Right renal pelvis (tissue), 4 donors: Measurements from ENCODE around the gene IGSF9. TPM values are rescaled to one million over a fixed set of nuclear protein-coding genes. Genes with fewer than 3 reads are reported as not detected.
A peak's percentile ranks its signal among the peaks of the same experiment; 100 is the strongest.
"Not testable (repeated sequence)": the region's sequence is repeated elsewhere in the genome, so short reads cannot be mapped to it uniquely, and the experiment has no call there.

ENCODE experiments used
- DNase-seq, 4 donors: peaks; one replicate each; pipeline ENCODE4 v3.0.0-alpha.2; 2013; ENCODE audit warnings: low read depth in 4 of 4, low spot score in 3 of 4, missing footprints in 1 of 4
- polyA plus RNA-seq, 4 donors: library from polyadenylated mRNA; unstranded; fragments of 120-200 nt; gene quantifications; one replicate each; pipeline ENCODE4 v1.2.1, GENCODE V29; 2013; ENCODE audit not compliant: insufficient read length in 4 of 4

IGSF9 gene
- polyA plus RNA-seq, 4 donors, result 13.4 to 18.7 (median 15.5) TPM

DNA sequence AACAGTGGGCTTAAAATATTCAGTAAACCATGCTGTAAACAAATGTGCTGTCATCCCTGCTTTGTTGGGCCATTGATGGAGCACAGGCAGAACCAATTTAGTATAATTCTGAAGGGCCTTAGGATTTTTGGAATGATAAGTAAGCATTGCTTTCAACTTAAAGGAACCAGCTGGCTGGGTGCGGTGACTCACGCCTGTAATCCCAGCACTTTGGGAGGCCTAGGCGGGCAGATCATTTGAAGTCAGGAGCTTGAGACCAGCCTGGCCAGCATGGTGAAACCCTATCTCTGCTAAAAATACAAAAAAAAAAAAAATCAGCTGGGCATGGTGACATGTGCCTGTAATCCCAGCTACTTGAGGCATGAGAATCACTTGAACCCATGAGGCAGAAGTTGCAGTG lies 41.4 kb downstream of the IGSF9 start:
- not testable (repeated sequence) for DNase-seq

DNA sequence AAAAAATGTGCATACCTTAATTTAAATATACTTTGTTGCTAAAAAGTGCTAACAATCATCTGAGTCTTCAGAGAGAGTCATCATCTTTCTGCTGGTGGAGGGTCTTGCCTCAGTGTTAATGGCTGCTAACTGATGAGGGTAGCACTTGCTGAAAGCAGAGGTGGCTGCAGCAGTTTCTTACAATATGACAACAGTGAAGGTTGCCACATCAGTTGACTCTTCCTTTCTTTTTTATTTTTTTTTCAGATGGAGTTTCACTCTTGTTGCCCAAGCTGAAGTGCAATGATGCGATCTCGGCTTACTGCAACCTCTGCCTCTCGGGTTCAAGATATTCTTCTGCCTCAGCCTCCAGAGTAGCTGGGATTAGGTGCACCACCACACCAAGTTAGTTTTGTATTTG lies 42.9 kb downstream of the IGSF9 start:
- DNase-seq, result no peak

DNA sequence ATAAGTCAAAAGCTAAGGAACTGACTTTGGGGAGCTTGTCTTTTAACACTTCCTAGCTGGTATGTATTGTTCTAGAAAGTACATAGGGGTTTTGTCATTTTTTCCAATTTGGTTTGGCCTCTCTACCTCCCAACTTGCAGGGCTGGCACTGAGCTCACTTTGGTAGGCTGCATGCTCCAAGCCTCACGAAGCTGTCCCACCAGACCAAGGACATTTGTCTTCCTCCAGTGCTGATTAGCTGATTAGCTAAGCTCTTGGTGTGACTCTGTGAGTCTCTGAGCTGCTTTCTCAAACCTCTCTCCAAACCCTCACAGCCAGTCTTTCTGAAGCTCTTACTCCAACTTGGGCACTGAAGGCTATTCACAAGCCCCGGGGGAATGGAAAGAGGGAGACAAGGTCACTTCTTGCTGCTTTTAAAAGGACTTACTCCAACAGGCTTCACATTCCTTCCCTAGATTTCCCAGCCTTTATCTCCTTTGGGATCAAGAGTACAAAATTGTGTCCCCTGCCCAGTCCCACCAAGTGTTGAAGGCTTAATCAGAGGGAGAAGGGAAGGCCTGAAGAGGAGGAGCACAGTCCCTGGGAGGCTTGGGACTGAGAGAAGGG lies 44.6 kb downstream of the IGSF9 start:
- no peak for DNase-seq

DNA sequence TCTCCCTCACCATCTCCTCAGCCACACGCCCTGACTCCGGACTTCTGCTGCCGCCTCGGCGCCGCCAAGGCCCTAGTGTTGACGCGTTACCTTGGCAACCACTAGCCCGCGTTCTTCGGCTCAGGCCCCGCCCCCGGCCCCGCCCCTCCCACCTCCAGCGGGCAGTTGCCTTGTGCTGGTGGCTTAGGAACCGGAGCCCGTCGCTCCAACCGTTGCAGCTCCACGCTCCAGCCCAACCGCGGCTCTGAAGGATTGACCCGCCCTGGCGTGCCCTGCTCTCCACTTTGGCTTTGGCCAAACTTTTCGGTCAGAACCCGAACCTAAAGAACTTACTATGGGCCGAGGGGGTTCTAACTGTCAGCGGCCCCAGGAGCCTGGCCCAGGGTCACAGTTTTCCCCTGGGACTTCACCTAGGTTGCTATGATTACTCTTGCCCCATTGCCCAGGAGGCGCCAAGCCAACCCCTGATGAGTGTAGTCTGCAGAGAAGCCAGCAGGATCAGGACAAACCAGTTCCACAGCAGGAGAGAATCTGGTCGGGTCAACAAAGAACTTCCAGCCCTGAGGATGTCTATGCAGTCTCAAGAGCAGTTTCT lies 45.2 kb downstream of the IGSF9 start, which contains the start of gene CFAP45:
Gene CFAP45 (minus strand): TSS at position 80 of the 595 bp plus-strand sequence. CDS start 67 bp downstream, at position 13.
- peak in 2 of 4 donors; percentile 67 to 69 for DNase-seq

DNA sequence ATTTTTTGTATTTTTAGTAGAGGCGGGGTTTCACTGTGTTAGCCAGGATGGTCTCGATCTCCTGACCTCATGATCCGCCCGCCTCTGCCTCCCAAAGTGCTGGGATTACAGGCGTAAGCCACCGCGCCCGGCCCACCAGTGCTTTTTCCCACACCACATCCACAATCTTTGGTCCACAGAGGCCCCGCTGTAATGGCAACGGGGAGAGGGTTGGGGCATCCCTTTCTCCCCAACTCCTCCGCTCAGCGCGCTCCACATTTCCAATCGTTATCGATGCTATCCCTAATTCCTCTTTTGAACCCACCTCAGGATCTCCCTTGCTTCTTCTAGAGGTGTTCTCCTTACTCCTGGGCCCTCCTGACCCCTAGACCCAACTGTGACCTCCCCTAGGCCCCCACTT lies 45.8 kb downstream of the IGSF9 start:
- not testable (repeated sequence) for DNase-seq

DNA sequence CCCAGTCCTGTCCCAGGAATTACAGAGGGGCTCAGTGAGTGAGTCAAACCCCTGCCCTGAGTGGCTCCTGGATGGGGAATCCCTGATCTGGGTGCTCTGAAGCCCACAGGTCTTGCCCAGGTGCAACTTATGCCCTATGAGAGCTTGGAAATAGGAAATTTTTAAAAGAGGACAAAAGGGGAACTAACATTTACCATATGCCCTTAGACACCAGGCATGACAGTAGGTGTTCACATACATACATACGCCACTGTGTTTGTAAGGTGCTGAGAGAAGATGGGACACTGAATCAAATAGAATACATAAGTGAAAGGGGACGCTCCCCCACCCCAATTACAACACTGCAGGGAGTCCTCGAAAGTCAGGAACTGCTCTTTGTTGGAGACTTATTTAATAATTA lies 46.9 kb downstream of the IGSF9 start:
- DNase-seq, result no peak

DNA sequence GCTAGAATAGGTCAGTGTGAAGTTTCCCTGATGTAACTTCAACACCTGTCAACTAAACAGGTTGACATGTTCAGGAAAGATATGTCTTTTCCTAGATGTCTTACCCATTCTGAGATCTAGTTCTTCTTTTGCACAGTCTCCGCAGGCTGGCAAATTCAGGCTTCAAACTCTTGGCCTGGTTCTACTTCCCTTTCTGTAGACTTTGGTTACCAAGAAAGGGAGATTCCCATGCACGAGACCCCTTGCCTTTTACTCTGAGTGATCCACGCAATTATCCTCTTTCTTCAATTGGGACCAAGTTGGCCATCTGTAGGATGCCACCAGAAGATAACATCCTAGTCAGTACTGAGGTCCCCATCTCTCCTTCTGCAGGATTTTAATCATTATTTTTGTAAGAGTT lies 47.5 kb downstream of the IGSF9 start:
- DNase-seq, result no peak

DNA sequence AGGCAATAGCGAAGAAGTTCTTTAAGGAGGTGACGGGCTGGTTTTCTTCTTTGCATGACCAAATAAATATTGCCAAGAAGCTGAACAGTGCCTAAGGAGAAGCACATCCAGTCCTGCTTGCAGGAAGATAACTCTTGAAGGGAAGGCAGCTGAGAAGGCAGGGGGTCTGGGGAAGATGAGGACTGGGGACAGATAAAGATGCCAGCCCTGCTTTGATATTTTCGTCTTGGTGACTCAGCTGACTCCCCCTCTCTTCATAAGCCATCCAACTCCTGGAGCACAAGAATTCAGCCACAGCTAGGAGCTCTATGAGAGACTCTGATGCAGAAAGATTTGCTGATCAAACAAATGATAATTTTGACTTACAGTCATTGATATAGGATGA lies 48.9 kb downstream of the IGSF9 start:
- no peak for DNase-seq

DNA sequence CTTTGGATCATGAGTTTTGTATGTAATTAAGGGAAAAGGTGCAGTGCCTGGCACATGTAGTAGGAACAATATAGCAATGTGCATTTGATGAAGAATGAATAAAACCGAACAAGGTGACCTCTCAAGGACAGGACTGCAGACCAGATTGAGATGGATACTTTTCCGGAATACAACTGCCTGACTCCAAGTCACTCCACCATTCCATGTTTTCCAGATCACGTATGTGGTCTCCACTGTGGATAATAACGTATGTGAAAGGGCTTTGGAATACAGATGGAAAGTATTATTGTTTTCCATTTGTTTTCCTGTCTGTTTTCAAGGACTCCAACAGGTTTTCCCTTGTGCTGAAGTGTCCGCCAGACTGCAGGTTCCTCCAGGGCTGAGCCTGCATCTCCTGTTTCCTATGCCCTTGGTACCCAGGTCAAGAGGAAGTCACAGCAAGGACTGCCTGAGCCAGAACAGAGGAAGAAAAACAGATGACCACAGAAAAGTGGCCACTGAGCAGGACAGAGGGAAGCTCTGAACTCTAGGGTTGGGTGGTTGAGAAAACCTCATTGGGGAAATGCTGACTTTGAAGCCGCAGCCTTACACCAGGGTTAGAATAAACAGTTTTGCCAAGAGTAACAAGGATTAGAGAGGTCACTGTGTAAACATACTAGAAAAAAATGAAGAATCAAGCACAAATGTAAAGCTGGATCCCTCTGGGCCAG lies 49.4 kb downstream of the IGSF9 start:
- DNase-seq, result no peak

DNA sequence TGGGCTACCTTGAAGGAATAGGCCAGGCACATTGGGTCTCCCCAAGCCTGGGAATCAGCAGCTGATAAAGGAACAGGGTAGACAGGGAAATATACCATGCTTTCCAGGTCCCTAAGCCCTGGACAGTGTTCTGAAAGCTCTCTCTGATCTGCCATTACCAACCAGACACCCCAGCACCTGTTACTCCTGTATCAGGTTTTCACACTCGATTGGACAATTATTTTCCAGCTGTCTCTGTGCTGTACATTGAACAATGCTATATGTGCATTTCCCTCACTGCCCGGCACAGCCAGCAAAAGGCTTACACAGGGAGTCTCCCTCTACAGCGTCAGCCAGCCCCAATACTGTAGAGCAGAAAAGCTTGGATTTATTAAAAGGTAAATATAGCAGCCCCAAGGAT lies 50.1 kb downstream of the IGSF9 start:
- DNase-seq, result no peak

DNA sequence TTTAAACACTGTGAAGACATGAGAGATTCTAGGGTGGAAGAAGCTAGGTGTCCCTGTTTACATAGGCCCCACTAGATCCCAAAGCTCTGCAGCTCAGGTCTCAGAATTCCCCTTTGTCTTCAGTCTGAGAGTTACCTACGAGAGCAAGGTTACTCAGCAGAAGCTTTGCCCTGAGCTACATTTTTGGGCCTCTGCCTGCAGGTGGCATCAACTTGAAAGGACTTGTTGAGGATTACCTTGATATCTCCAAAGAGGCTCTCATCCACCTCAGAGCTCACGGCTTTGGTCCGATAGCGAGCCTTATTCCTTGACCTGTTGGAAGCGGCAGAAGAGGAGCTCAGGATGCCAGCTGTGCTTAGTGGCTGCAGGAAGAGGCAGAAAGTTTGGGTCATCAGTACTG lies 52.5 kb downstream of the IGSF9 start:
- DNase-seq, result no peak

DNA sequence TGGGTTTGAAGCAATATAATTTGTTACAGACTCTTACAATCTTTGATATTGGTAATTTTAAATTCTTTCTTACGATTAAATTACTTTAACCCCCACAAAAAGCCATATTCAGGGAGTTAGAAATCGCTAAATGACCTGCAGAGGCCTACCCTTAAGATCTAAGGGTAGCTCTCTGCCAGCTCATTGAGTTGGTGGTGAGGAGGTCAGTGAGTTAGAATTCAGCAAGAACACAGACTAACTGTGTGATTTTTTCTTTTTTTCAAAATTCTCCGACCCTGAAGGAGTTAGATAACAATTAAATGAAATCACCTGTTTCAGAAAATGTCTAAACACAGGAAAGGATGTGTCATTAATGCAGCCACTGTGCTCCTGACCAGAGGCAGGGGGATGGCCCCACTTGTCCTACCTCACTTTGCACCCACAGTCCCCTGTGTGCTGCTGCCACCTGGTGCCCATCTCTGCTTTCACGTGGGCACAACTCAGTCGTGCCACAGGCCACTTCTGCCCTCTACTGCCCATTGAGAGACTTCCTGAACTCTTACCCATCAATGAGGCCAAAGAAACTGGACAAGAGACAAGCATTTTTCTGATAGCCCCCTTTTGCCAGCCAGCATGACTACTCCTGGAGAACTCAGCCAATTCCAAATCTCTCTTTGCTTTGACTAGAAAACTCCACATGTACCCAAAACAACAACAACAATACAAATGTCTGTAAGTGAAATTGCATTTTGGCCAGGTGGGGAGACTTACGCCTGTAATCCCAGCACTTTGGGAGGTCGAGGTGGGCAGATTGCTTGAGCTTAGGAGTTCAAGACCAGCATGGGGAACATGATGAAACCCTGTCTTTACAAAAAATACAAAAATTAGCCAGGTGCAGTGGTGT lies 53.9 kb downstream of the IGSF9 start:
- peak in 3 of 4 donors; percentile 63 to 73 (median 64) for DNase-seq

DNA sequence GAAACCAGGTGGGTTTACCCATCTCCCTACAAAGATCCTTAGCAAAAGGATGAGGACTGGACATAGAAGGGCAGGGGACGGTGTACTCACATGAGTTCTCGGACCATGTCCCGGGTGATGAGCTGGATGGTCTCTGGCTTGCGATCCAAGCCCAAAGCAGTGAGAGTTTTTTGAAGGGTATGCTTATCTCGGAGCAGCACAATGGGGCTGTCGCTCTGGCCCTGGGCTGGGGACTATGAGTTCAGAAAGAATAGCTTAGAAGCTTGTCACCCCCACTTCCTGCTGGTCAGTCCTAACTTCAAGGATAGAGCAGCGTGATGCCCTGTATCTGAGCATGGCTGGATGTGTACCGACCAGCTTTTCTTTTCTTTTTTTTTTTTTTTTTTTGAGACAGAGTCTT lies 55.0 kb downstream of the IGSF9 start:
- DNase-seq, result no peak

DNA sequence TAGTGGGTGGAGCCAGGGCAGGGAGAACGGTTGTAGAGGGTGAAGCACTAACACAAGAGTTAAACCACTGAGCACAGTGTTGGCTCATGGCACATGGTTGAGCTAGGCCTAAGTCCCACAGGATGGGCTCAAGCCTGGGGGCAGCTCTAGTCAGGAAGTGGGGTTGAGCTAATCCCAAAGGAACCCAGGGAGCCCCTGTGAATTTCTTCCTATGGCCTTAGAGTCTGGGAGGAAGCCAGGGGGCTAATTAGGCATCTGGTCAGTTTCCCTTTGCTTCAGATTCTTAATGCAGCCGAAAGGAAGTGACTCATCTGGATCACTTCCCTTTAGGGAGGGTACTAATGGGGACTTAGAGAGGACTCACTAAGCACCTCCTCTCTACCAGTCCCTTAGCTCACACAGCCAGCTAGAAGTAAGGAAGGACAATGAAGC lies 55.6 kb downstream of the IGSF9 start:
- DNase-seq, result no peak

DNA sequence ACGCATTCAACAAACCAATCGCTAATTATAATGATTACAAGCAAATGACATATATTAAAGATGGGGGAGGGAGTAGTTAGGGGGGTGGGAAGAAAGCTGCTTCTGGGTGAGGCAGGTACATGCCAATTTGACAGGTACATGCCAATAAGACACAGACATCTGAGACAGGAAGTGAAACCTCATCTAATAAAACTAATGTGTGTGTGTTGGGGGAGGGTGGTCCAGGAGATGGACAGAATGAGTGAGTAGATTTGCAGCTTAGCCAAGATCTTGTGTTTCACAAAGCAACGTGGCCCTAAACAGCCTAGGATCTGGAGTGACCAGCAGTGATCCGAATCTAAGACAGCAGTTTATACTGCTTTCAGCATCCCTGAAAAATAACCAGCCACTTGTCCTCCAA lies 56.2 kb downstream of the IGSF9 start:
- DNase-seq, result no peak

DNA sequence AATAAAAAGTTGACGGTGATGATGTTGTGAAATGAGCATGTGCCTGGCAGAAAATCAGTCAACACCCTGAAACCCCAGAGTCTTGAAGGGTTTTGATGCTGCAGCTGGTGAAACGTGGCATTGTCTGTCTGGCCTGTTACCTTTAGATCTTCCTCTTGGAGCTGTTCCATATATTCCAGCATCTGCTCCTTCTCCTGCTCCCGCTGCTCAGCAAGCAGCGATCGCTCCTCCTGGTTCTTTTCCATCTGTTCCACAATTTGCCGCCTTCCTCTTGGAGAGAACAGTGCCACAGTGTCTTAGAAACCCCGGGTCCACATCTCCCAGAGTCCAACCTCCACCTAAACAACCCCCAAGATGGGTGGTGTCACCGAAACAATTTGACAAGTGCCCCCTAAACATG lies 61.1 kb downstream of the IGSF9 start:
- no peak for DNase-seq

DNA sequence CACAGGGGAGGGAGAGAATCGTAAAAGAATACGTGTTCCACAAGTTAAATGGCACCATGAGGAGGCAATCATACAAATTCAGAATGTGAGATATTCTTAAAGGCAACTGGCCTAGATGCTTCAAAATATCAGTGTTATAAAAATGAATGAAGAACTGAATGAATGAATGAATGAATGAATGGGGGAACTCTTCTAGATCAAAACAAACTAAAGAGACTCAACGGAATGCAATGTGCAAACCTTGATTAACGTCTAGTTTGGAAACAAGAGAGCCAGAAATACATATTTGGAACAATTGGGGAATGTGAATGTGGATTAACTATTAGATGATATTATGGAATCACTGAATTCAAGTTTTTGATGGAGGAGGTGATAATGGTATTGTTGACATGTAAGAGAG lies 62.3 kb downstream of the IGSF9 start:
- DNase-seq, result no peak

DNA sequence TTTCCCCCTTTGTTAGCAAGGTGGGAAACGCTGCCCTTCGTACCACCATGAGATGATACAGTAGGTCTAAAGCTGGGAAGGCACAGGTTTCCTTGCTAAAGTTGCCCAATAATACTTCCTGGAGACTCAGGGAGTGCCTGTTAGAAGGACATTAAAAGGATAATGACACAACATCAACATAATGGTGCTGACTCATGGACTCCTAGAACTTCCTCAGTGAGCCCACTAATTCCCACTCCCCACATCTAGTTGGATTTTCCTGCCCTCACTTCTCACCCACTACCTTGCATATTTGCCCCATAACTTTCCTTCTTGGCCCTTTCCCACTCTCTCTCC lies 62.9 kb downstream of the IGSF9 start:
- no peak for DNase-seq

DNA sequence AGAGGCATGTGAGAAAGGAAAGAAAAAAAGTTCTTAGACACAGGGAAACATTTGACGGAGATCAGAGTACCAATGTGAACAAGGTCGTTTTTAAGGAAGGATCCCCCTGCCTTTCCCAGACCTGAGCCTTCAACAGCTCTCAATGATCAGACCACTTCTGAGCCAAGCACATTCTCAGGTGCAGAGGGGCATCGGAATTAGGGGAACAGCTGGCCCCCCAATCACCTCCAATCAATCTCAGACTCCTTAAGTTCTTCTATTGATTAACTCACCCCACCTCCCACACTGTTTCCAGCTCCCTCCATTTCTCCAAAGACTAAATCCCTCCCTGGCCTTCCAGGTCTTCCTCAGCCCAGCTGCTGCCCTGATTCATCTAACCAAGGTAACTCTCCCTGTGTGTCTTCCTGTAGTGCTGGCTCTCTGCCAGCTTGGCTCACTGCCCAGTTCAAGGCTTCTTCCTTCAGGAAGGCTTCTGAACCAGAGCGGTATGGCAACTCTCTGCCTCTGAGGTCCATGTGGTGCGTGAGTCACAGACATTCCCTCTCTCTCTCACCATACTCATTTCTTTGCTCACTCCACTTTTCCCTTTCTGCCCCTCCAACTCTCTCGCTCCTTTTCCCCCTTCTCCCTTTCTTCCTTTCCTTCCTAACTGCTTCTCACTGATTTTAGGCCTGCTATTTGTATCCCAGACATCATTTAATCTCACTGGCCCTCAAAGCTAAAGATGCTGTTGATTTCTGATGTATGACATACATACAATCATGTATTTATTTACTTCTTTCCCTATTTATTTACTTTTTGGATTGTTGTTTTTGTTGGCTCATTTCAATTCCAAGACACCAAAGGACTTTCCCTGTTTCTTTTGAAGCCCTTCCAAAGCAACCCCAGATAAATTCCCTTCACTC lies 63.5 kb downstream of the IGSF9 start:
- peak in 2 of 4 donors; percentile 63 to 68 for DNase-seq

DNA sequence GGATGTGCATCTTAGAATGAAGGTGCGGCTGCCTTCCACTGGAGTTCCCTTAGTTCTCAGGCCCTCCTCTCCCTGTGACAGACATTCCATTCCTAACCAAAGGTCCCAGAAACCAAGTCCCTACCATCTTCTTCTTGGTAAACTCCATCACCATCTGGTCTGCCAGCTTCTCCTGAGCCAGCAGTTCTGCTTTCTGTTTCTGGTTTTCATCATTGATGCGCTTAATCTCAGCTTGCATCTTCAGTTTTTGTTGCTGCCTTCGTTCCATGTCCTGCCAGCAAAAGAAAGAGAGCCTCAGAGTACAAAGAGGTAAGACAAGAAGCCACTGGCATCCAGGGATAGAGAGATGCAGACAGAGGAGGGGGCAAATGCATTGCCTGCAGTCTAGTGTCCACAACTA lies 65.0 kb downstream of the IGSF9 start:
- no peak for DNase-seq
